Stimulated activated naive B cell treated with anti-CD40 and anti-IgM and Interleukin-4, amounts not matched to agents 10 μg/mL and 1 μg/mL and 100 μg/mL, for 72 hours (primary cell): ENCODE measurements around the gene NOTUM.

Experiments
- ATAC-seq, 2 donors: fragments of 150-1000 bp; cut with Tn5 transposase; replicated peaks; 2 replicates each; pipeline ENCODE4 v1.10.0; 2021; ENCODE audit warnings: moderate library complexity in 1 of 2
- DNase-seq: peaks from one replicate; pipeline ENCODE4 v3.0.0; 2021
- H3K27ac Mint-ChIP-seq: one replicate; pipeline ENCODE4 v1.8.0; 2022; ENCODE audit warnings: mild to moderate bottlenecking, mixed read lengths
- H3K27me3 Mint-ChIP-seq, 2 donors: one replicate each; pipeline ENCODE4 v1.8.0; 2022; ENCODE audit warnings: mixed read lengths in 2 of 2
- H3K36me3 Mint-ChIP-seq, 2 donors: one replicate each; pipeline ENCODE4 v1.8.0; 2022; ENCODE audit warnings: mixed read lengths in 2 of 2, mild to moderate bottlenecking in 1 of 2
- H3K4me1 Mint-ChIP-seq, 2 donors: one replicate each; pipeline ENCODE4 v1.8.0; 2022; ENCODE audit warnings: mixed read lengths in 2 of 2, mild to moderate bottlenecking in 1 of 2
- H3K4me3 Mint-ChIP-seq, 2 donors: one replicate each; pipeline ENCODE4 v1.8.0; 2022; ENCODE audit warnings: mild to moderate bottlenecking in 2 of 2, mixed read lengths in 2 of 2, moderate library complexity in 1 of 2
- H3K9me3 Mint-ChIP-seq, 2 donors: one replicate each; pipeline ENCODE4 v1.8.0; 2022; ENCODE audit warnings: mixed read lengths in 2 of 2, mild to moderate bottlenecking in 1 of 2

Gene NOTUM

GRCh38 chr17:81907219-81908145, 53.5 kb downstream of the NOTUM start:
- DNase-seq (no peak), ATAC-seq (no peak)
- Mint-ChIP-seq H3K4me1 (peaks cover 14 to 23% of the 10 kb centered on the region in 2 donors), H3K36me3 (peaks cover 30 to 41% of the 10 kb centered on the region in 2 donors), H3K4me3 (no peak overlapping the region), H3K9me3 (no peaks in the 10 kb centered on the region), H3K27ac (no peak overlapping the region), H3K27me3 (no peaks in the 10 kb centered on the region)

DNA sequence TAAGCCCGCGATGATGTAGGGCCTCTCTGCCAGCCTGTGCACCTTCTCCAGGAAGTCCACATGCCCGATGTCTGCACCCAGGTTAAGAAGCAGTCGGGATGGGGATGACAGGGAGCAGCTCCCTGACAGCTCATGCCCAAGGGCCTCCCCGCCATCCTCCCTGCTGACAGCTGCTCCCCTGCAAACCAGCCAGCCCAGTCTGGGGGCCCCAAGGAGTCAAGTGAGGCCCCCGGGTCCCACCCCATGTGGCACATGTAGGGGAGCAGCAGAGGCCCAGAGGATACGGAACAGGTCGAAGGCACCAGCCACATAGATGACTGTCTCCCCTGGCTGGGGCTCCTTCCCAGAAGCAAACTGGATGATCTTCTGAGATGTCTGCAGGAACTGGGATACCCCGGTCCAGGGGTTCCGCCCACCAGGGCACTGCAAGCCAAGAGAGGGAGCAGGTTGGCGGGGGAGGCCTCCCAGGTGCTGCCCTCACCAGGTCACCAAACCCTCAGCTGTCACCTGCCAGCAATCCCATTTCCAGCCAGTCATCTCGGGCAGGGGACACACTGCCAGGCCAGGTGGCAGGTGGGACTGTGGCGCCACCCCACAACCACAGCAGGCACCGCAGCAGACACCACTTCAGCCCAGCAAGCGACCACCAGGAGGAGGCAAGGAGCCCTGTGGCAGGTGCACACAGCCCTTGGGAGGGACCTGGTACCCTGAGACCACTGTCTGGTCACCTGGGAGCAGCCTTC, 54.3 kb downstream of the NOTUM start:
- H3K4me3 Mint-ChIP-seq = no peak overlapping the region
- no peaks in the 10 kb centered on the region for H3K27me3 Mint-ChIP-seq
- H3K27ac Mint-ChIP-seq = peak overlapping the region; percentile 31
- ATAC-seq (no peak), DNase-seq (no peak)
- no peaks in the 10 kb centered on the region for H3K9me3 Mint-ChIP-seq
- H3K4me1 Mint-ChIP-seq = peaks cover 10 to 20% of the 10 kb centered on the region in 2 donors
- H3K36me3 Mint-ChIP-seq = peaks cover 23 to 36% of the 10 kb centered on the region in 2 donors

DNA sequence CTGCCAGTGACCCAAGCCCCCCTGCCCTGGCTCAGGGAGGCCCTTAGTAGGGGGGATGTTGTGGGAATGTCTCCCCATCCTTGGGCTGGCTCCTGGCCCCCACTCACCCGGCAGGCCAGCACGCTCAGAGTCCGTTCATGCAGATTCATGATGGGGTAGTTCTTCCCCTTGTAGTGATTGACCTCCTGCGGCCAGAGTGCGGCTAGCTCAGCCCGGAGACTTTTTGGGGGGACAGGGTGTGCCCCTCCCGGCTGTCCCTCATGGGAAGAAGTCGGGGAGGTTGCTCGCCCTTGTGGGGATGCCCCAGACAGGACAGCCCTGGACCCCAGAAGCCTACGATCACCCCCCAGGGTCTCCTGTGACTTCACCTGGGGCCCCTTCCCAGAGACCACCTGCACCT, 55.0 kb downstream of the NOTUM start:
- Mint-ChIP-seq H3K27ac (no peak overlapping the region), H3K4me3 (no peak overlapping the region), H3K27me3 (peaks cover 4 to 6% of the 10 kb centered on the region in 2 donors), H3K4me1 (peaks cover 10 to 17% of the 10 kb centered on the region in 2 donors), H3K9me3 (no peaks in the 10 kb centered on the region), H3K36me3 (peaks cover 26 to 33% of the 10 kb centered on the region in 2 donors)
- ATAC-seq = no peak
- no peak for DNase-seq

DNA sequence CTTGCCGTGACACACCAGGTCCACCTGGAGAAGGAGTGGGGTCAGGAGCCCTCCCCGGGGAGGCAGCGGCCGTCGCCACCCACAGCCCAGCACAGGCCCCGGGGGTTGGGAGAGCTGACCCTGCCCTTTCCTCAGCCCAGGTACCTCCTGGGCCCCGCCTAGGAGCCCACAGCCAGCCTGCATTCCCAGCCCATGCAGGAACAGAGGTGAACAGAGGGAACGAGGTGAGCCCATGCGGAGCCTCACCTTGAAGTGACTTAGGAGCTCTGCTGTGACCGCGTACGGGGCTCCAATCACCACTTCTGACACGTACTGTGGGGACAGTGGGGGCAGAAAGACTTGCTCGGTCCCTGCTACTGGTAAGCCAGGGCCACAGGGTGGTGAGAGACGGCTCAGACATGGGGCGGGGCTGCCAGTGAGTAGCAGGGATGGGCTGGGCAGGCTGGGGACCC, 55.5 kb downstream of the NOTUM start:
- no peak for DNase-seq
- peaks cover 13 to 14% of the 10 kb centered on the region in 2 donors for H3K4me1 Mint-ChIP-seq
- H3K9me3 Mint-ChIP-seq = no peaks in the 10 kb centered on the region
- peaks cover 8 to 12% of the 10 kb centered on the region in 2 donors for H3K27me3 Mint-ChIP-seq
- no peak for ATAC-seq
- H3K36me3 Mint-ChIP-seq = peaks cover 32 to 39% of the 10 kb centered on the region in 2 donors
- no peak overlapping the region for H3K27ac Mint-ChIP-seq
- H3K4me3 Mint-ChIP-seq = no peak overlapping the region

DNA sequence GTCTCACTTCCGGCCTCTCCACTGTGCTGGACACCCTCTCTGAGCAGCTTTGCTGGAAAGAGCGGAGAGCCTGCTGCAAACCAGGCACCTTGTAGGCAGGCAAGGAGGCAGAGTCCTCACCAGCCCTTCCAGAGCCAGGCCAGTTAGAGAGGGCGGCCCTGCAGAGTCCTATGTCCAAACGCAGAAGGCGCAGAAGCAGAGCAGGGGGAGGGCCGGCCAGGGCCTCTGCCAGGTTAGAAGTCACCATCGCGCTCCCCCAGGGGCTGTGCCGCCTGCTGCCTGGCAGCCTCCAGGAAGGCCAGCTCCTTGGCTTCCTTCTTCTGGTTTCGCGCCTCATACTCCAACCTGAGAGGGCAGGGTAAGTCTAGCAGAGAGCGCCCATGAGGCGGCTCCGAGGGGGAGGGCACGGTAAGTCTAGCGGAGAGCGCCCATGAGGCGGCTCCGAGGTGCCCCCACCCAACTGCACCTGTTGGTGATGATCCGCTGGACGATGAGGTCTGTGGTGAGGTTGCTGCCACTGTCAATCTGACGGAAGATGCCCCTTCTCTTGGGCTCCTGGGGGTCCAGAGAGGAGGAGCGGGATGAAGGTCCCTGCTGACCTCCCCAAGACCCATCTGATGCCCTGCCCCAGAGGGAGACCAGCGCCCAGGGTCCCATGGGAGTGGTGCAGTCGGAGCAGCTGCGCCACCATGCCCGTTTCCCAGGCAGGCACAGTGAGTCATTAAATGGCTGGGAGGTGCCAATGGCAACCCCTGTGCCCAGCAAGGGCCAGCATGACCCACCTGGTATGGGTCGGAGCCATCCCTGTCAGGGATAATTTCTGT, 56.2 kb downstream of the NOTUM start:
- DNase-seq (no peak), ATAC-seq (no peak)
- H3K4me3 Mint-ChIP-seq = no peak overlapping the region
- peaks cover 8 to 16% of the 10 kb centered on the region in 2 donors for H3K27me3 Mint-ChIP-seq
- peaks cover 7 to 8% of the 10 kb centered on the region in 2 donors for H3K4me1 Mint-ChIP-seq
- peaks cover 38 to 45% of the 10 kb centered on the region in 2 donors for H3K36me3 Mint-ChIP-seq
- no peak overlapping the region for H3K27ac Mint-ChIP-seq
- no peaks in the 10 kb centered on the region for H3K9me3 Mint-ChIP-seq

GRCh38 chr17:81903896-81904599, 56.9 kb downstream of the NOTUM start:
- peaks cover 8 to 16% of the 10 kb centered on the region in 2 donors for H3K27me3 Mint-ChIP-seq
- H3K9me3 Mint-ChIP-seq = no peaks in the 10 kb centered on the region
- peaks cover 40 to 50% of the 10 kb centered on the region in 2 donors for H3K36me3 Mint-ChIP-seq

GRCh38 chr17:81903415-81903831, 57.6 kb downstream of the NOTUM start:
- Mint-ChIP-seq H3K4me1 (peaks cover 0 to 6% of the 10 kb centered on the region in 2 donors), H3K27ac (no peak overlapping the region), H3K9me3 (no peaks in the 10 kb centered on the region), H3K27me3 (peaks cover 8 to 16% of the 10 kb centered on the region in 2 donors), H3K4me3 (no peak overlapping the region), H3K36me3 (peaks cover 37 to 50% of the 10 kb centered on the region in 2 donors)
- ATAC-seq (no peak), DNase-seq (no peak)

More at GRCh38 chr17:81903896-81904599, 56.9 kb downstream of the NOTUM start:
- no peak for DNase-seq
- ATAC-seq = no peak
- Mint-ChIP-seq H3K4me1 (peaks cover 0 to 6% of the 10 kb centered on the region in 2 donors), H3K4me3 (no peak overlapping the region), H3K27ac (peak overlapping the region; percentile 39)

DNA sequence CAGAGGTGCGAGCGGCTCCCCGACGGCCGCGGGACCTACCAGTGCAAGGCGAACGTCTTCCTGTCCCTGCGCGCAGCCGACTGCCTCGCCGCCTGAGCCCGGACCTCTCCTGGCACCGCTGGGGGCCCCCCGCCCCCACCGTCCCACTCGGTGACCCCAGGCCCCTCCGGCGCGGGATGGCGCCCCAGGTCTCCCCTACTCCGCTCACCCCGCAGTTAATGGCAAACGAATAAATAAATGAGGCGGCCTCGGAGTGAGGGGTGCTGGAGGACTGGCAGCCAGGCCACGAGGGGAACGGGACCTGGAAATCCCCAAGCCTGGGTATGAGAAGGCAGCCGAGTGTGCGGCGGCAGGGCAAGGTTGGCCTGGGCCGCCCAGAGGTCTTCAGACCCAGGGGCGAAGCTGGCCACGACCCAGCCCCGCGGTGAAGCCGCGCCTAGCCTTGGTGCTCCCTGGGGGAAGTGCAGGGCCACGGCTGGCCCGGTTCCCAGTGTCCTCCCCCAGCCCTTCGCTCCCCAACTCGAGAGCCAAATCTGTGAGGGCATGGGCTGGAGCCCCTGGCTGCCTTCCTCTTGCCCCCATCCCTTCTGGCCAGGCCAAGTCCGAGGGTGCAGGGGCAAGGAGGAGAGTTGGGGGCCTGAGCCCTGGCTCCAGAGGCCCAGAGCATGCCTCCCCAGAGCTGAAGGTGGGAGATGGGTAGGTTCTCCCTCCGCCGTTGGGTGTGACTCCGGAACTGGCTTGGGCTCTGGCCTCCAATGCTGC, 58.2 kb downstream of the NOTUM start:
- peak overlapping the region in 1 of 2 donors; percentile 8 for H3K4me3 Mint-ChIP-seq

More for the DNA sequence above, 58.2 kb downstream of the NOTUM start:
- H3K27ac Mint-ChIP-seq = no peak overlapping the region
- ATAC-seq (peak; percentile 42 to 57), DNase-seq (no peak)
- H3K4me1 Mint-ChIP-seq = peaks cover 0 to 6% of the 10 kb centered on the region in 2 donors
- H3K9me3 Mint-ChIP-seq = no peaks in the 10 kb centered on the region
- H3K36me3 Mint-ChIP-seq = peaks cover 31 to 48% of the 10 kb centered on the region in 2 donors
- peaks cover 8 to 16% of the 10 kb centered on the region in 2 donors for H3K27me3 Mint-ChIP-seq
